ENCODE measurements around the gene FBLIM1.

FBLIM1 gene, protein sequence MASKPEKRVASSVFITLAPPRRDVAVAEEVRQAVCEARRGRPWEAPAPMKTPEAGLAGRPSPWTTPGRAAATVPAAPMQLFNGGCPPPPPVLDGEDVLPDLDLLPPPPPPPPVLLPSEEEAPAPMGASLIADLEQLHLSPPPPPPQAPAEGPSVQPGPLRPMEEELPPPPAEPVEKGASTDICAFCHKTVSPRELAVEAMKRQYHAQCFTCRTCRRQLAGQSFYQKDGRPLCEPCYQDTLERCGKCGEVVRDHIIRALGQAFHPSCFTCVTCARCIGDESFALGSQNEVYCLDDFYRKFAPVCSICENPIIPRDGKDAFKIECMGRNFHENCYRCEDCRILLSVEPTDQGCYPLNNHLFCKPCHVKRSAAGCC

DNA sequence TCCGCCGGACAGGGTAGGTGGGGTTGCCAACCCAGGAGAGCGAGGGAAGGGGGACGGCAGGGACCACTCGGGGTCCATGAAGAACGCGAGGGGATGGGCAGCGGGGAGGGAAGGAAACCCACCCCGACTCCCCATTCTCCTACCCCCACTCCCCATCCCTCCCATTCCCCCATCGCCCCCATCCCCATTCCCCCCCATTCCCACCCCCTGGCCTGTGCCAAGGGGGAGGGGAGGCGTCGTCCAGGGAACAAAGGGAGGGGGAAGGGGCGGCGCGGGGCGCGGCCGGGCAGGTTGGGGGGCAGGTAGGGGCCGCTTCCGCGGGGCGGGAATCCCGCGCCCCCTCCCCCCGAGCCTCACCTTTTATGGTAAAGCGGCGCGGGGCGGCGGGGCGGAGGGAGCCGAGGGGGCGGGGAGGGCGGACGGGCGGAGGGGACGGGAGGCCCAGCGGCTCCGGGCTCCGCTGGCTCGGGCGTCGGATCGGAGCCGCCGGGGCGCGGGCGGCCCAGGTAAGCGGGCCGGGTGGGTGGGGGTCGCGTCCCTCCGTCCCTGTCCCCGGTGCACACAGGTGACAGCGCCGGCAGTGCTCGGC, at the start of gene FBLIM1:
FBLIM1 (plus strand) TSS at position 453 of the 589 bp plus-strand sequence. CDS start 6,189 bp downstream, outside the sequence.
- DNase-seq: no peak

DNA sequence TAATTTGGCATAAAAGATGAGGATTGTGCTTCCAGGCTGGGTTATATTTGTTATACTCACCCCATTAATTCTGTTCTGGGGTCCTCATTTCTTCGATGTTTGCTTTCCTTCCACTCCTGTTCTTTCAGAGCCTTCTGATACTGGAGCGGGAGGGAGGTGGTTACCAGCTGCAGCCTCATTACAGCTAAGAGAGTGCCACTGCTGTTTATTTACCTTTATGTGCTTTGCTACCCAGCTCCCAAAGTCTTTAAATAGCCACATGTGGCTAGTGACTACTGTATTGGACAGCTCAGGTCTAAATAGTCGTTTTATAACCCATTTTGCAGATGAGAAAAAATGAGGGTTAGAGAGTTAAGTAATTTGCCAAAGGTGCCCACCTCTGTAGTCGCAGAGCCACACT, 49.4 kb upstream of the FBLIM1 start:
- no peak for DNase-seq

DNA sequence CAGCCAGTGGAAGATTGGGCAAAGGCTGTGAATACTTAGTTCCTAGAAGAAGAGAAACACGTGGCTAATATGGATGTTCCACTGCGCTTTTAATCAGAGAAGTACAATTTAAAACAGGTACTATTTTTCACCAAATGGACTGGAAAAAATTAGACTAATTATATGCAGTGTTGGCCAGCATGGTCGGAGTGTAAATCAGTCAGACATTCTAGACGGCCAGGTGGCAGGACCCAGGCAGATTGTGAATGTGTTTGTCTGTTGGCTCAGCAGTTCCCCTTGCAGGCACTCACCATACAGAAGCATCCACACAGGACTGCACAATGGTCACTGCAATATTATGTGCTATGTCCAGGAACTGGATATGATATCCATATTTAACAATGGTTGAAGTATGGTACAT, 46.4 kb upstream of the FBLIM1 start:
- no peak for DNase-seq

DNA sequence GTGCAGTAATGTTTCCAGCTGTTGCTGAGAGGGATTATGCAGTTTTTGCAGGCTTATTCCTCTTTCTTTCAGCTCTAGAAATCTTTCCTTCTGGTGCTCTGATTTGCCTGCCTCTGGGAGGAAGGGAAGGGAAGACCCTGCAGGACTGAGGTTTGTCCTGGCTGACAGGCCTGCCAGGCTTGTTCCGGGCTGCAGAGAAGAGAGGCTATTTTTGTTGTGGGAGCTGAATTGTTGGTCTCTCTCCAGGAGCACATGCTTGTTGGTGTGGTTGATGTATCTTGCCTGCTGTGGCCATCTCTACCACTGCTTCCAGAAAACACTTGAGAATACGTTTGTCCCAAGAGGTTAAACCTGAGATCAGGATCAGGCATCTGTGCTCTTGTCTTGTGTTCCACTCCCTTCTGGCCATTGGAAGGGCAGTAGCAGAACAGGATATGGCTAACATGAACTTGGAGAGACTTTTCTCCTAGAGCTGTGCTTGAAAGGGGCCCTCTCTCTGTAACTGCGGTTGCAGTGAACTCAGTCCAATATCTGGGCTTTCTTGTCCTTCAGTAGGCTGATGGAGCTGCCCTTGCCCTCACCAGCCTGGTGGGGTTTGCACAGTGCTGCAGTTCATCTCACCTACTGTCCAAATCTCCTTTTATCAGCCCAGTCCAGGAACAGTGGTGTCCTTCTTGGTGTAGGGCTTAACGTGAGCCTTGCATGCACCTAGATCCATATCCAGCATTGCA, 44.0 kb upstream of the FBLIM1 start:
- no peak for DNase-seq

DNA sequence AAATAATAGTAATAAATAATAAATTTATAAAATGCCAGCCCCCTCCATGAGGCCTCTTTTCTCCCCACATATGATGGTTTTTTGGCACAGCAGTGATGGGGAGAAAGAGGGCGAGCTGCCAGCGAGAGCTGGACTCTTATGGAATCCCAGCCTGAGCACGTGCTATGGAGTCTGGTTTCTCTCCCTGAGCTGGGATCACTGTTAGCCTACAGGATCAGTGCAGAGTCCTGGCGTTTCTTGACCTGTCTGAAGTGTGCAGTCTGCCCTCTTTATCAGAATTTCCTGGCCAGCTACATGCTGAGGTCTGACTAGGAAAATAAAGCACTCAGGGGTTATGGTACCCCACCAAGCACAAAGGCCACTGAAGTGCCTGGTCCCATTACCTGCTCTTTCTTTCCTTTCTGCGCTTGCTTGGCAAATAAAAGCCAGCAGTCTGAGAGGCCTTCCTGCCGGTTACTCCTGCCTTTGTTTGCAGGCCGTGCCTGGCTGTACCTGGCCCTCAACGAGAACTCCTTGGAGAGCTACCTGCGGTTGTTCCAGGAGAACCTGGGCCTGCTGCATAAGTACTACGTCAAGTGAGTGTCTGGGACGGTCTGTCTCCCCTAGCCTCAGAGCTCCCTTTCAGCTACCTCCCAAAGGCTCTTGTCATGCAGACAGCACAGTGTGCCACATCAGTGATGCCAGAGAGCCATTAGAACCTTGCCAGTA, 41.0 kb upstream of the FBLIM1 start:
- DNase-seq: no peak

DNA sequence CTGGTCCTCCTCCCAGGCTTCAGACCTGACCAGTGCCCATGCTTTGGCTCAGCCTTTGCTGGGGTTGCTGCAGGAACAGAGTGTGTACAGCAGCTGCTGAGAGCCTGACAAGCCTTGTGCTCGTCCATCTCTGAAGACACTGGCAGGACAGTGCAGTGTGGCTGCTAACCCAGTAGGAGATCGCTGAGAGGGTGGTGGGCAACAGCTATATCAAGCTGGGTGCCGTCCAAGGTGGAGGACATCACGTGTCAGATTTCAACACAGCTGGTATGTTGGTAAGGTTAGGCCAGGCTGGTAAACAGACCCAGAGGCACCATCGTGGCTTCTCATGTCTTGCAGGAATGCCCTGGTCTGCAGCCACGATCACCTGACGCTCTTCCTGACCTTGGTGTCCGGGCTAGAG, 40.4 kb upstream of the FBLIM1 start:
- DNase-seq: no peak

DNA sequence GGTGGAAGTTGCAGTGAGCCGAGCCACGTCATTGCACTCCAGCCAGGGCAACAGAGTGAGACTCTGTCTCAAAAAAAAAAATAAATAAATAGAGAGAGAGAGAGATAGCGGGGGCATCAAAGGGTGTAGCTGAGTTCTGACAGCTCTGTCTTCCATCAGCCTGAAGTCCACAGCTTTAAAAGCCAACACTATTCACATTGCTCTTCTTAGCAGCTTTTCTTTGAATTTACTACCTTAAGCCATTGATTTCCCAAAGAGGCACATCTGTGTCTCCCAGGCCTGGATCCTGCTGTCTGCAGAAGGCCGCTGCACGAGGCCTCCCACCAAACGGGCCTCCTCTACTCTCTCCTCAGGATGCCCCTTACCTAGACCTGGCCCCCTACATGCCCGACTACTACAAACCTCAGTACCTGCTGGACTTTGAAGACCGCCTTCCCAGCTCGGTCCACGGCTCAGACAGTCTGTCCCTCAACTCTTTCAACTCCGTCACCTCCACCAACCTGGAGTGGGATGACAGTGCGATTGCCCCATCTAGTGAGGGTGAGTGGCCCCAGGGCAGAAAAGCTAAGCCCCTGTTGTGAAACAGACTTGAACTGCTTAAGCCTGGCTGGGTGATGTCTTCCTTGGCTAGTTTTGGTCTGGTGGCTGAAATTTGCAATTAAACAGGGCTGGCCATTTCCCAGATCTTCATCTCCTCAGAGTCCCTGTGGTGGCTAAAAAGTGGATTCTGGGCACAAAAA, 39.0 kb upstream of the FBLIM1 start:
- DNase-seq: no peak

DNA sequence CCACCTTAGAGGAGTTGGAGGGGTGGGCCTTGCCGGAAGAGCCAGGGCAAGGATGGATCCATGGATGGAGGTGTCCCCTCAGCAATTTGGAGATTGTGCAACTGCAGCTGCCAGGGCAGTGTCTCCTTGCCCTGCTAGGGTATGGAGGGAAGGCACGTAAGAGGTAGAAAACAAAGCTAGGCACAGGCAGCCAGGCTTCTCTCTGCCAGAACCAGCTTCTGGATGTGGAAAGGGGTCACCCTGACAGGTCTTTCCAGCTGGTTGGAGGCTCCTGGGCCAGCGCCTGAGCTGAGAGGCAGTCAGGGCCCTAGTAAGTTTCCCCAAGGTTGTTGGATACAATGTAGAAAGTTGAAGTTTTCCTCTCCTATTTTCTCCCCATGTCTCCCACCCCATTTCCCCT, 37.7 kb upstream of the FBLIM1 start:
- DNase-seq: no peak

DNA sequence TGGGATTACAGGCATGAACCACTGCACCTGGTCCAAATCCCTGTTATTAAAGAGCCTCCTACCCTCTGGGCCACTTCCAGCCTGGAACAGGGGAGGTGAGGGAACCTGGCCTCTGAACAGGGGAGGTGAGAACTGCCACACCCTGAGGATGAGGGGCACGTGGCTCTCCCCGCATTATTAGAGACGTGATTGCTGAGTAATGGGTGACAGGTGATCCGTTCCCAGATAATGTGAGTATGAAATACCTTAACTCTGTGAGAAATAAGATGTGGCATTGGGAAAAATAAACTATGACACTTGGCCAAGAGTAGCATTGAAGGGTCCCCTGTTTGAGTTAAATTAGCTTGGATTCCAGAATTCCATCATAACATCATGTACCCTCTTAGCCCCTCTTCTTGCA, 36.2 kb upstream of the FBLIM1 start:
- no peak for DNase-seq

DNA sequence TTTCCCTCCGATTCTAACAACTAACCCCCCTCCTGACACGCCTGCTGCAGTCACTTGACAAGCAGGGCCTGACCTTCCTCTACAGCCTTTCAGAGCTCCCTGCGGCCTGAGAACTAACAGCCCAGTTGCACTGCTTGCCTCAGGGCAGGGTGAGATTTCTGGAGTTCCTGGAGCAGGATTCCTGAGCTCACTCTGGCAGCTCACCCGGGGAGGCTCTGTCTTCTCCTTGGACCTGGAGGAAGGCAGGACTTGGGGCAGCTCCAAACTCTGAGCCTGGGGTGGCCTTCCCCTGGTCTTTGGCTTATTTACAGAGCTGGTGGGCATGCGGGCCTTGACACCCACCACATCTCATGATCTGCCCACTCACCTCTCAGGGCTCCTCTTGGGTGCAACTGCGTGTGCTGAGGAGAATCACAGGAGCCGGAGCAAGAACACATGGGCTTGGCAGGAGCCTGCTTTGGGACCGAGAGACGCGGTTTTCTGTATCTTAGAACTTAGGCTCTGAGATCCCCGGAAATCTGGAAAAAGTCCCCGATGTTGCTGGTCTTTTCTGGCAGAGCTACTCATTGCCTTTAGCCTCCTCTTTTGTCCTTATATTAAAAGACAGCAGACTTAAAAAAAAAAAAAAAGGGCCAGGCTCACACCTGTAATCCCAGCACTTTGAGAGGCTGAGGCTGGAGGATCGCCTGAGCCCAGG, 35.6 kb upstream of the FBLIM1 start:
- DNase-seq: no peak

DNA sequence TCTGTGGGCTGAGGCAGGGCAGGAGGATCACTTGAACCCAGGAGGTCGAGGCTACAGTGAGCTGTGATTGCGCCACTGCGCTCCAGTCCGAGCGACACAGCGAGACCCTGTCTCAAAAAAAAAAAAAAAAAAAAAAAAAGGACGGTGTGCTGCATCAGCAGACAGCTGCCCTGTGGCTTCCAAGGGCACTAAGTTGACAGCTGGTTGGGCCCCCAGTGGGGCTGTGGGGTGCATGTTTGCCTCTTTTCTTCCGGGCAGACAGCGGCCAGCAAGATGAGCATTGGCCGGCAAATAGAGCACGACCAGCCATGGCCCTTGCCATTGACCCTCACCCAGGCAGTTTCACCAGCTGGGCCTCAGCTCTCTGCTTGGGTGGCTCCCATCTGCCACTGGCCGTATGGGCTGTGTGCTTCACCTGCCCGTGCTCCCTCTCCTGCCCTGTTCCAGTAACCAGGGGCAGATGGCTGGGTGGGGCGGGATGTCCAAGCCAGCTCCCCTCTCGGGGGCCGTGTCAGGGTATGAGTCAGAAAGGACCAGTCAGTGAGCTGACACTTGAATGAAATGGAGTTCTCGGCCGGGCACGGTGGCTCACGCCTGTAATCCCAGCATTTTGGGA, 34.9 kb upstream of the FBLIM1 start:
- DNase-seq: no peak

DNA sequence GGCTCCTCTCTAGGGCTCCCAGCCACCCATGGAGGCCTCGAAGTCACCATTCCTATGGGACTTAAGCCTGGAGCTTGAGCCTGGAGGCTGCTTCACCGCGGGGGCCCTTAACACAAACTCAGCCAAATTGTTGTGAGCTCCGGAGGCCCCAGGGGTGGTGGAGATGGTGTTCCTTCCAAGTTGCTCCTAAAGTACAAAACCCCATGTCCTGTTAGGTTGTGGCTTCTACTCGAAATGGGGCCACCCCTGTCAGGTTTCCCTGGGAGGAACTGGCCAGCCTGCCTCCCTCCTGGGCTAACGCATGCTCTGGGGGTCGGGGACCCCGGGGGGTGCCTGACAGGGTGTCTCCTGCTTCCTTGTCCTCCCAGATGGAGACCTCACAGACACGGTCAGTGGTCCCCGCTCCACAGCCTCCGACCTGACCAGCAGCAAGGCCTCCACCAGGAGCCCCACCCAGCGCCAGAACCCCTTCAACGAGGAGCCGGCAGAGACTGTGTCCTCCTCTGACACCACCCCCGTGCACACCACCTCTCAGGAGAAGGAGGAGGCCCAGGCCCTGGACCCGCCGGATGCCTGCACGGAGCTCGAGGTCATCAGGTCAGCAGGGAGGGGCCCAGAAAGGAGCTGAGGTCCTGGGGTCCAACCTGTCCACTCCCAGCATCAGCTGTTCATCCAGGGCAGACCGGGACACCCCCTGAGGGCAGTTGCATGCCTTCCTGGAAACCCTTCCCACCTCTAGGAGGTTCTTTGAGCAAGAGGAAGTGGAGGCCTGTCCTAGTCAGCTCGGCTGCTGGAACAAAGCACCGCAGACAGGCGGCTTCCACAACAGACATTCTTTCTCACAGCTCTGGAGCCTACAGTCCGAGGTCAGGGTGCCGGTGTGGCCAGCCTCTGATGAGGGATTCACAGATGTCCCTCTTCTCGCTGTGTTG, 33.4 kb upstream of the FBLIM1 start:
- DNase-seq: no peak

DNA sequence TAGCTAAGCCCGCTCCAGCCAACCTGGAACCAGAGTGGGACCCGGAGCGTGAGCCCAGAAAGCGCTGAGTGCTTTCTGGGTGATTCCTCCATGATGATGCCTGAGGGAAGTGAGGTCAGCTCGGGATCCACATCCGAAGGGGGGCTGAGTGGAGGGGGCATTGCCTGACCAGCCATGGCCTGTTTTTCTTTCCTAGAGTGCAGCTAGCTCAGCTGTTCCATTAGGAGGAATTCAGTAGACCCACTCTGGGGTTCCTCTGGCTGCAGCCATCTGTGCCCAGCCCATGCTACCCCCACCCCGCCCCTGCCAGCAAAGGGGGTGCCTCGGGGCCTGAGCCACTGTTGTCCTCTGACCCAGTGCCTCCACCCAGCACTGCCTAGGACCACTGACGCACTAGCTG, 32.1 kb upstream of the FBLIM1 start:
- DNase-seq: no peak

DNA sequence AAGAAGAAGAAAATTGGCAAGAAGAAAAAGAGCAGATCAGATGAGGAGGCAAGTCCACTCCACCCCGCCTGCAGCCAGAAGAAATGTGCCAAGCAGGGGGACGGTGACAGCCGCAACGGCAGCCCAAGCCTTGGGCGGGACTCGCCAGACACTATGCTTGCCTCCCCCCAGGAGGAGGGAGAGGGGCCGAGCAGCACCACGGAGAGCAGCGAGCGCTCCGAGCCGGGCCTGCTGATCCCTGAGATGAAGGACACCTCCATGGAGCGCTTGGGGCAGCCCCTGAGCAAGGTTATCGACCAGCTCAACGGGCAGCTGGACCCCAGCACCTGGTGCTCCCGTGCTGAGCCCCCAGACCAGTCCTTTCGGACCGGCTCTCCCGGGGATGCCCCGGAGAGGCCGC, 31.6 kb upstream of the FBLIM1 start:
- DNase-seq: no peak

DNA sequence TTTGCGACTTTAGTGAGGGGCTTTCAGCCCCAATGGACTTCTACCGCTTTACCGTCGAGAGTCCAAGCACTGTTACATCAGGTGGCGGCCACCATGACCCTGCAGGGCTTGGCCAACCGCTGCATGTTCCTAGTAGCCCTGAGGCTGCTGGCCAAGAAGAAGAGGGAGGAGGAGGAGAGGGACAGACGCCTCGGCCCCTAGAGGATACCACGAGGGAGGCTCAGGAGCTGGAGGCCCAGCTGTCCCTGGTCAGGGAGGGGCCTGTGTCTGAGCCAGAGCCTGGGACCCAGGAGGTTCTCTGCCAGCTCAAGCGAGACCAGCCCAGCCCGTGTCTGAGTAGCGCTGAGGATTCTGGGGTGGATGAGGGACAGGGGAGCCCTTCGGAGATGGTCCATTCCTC, 31.2 kb upstream of the FBLIM1 start:
- no peak for DNase-seq

DNA sequence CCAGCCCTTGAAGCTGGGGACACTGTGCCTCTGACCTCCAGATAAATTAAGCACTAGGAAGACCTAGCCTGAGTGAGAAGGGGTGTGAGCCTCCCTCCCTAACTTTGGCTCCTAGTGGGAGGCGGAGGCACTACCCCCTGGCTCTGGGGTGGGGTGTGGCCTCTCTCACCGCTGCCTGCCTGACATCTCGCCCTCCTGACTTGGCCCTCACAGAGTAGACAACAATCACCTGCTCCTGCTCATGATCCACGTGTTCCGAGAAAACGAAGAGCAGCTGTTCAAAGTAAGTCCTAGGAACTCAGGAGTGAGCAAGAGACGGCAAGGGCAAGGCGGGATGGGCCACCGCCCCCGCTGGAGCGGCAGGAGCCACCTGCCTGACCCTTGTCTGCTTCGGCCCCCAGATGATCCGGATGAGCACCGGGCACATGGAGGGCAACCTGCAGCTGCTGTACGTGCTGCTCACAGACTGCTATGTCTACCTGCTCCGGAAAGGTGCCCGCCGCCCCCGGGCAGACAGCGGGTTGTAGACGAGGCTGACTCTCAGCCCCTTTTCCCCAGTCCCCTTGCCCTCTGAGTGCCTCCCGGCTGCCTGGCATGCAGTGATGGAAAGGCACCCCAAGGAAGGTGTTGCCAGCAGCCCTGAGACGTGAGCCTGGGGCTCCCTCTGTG, 30.6 kb upstream of the FBLIM1 start:
- DNase-seq: no peak

DNA sequence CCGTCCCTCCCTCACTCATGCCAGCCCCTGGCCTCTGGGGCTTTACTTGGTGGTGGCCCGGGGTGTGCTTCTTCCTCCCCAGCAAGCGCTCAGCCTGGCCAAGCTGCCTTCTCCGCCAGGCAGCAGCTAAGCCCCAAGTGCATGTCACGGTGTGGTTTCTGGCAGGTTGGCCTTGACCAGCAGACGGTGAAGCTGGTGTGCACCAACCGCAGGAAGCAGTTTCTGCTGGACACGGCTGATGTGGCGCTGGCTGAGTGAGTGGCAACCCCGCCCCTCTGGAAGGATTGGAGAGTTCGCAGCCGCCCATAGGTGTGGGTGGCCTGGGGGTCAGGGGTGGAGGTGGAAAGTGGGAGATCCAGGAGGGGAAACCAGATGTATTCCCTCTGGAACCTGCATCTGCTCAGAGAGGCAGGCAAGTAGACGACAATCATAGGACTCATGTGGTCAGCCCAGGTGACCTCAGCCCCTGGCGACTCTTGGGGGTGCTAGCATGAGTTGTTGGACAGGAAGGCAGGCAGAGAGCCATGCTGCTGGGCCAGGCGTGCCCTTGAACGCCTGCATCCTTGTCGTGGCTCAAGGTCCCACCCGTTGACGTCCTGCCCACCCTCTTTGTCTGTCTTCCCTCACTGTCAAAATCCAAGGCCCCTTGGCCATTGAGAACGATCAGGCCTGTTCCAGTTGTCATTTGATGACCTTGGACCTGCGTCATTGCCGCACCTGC, 29.5 kb upstream of the FBLIM1 start:
- DNase-seq: no peak

DNA sequence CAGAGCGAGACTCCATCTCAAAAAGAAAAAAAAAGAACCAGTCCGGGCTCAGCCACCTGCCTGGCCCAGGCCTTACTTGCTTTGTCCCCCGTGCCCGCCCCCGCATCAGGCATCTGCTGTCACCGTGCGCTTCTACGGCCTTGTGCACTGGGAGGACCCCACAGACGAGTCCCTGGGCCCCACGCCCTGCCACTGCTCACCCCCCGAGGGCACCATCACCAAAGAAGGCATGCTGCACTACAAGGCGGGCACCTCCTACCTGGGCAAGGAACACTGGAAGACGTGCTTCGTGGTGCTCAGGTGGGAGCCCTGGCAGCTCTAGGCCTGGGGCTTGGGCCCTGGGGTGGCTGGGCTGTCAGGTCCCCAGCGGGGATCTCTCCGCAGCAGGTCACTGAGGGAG, 28.2 kb upstream of the FBLIM1 start:
- DNase-seq: no peak

DNA sequence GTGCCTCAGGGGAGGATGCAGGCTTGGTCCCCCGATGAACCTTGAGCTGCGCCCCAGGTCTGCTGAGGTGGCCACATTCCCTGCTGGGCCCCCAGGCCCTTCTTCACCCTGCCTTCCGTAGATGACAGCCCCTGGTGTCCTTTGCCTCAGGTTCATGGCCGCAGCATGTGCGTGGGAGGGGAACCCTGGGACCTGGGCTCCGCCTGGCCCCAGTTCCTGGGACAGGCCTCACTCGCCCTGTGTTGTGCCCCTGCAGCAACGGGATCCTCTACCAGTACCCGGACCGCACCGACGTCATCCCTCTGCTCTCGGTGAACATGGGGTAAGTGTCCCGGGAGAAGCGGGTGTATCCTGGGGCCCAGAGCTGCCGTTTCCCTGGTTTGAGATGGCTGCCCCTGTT, 27.7 kb upstream of the FBLIM1 start:
- DNase-seq: no peak

Measured in RPMI8226 (cell line).